Right kidney (tissue), 9 donors: ENCODE measurements around the gene VAV1.

Experiments
- DNase-seq: peaks from one replicate; pipeline ENCODE4 v3.0.0-alpha.2; 2016
- long read RNA-seq, 8 donors: transcript quantifications; one replicate each; lab custom pipeline, GENCODE V29; 2026

The VAV1 gene
- long read RNA-seq, donor 1, result 0 reads
- long read RNA-seq, donor 2, result 0 reads
- long read RNA-seq, donor 3, result 0 reads
- long read RNA-seq, donor 4, result 0 reads
- long read RNA-seq, donor 5, result 0 reads
- long read RNA-seq, donor 6, partial matches to known transcripts, result 0 of 1 reads
- long read RNA-seq, donor 6, other reads (novel, unspliced or antisense), result 0 of 1 reads
- long read RNA-seq, donor 7, result 0 reads
- long read RNA-seq, donor 8, partial matches to known transcripts, result 0 of 1 reads
- long read RNA-seq, donor 8, other reads (novel, unspliced or antisense), result 0 of 1 reads

- DNase-seq, result no peak
These were observed at the start of gene VAV1 for GRCh38 chr19:6772028-6772865. TSS of gene VAV1 (plus strand) at chr19:6772708. CDS start at chr19:6772808, 100 bp downstream.

GRCh38 chr19:6723108-6723618, 49.3 kb upstream of the VAV1 start:
- no peak for DNase-seq

- DNase-seq, result no peak
These were observed 48.8 kb upstream of the VAV1 start for GRCh38 chr19:6723738-6724137.

- DNase-seq, result no peak
These were observed 47.6 kb upstream of the VAV1 start for GRCh38 chr19:6724631-6725492.

GRCh38 chr19:6725513-6726231, 46.8 kb upstream of the VAV1 start:
- no peak for DNase-seq

GRCh38 chr19:6728346-6728745, 44.2 kb upstream of the VAV1 start:
- DNase-seq, result no peak

- no peak for DNase-seq
These were observed 42.8 kb upstream of the VAV1 start for GRCh38 chr19:6729573-6730152.

- no peak for DNase-seq
These were observed 42.2 kb upstream of the VAV1 start for GRCh38 chr19:6730153-6730804.

GRCh38 chr19:6730941-6731670, 41.4 kb upstream of the VAV1 start:
- DNase-seq, result no peak

GRCh38 chr19:6731822-6732221, 40.7 kb upstream of the VAV1 start:
- no peak for DNase-seq

GRCh38 chr19:6732803-6733337, 39.6 kb upstream of the VAV1 start:
- DNase-seq, result no peak

GRCh38 chr19:6733338-6734095, 39.0 kb upstream of the VAV1 start:
- no peak for DNase-seq

GRCh38 chr19:6734096-6734696, 38.3 kb upstream of the VAV1 start:
- no peak for DNase-seq

- no peak for DNase-seq
These were observed 37.2 kb upstream of the VAV1 start for GRCh38 chr19:6735181-6735911.

- peak; percentile 83 for DNase-seq
These were observed 36.2 kb upstream of the VAV1 start for GRCh38 chr19:6736169-6736916.

GRCh38 chr19:6736917-6737283, 35.6 kb upstream of the VAV1 start:
- DNase-seq, result no peak

GRCh38 chr19:6737284-6737872, 35.1 kb upstream of the VAV1 start, which contains the start of gene GPR108:
TSS of gene GPR108 (minus strand) at chr19:6737580. CDS start at chr19:6737576, 4 bp downstream.
- peak; percentile 98 for DNase-seq
